Fibroblast of lung (primary cell): ENCODE measurements around the gene PIEZO2.

Experiments
- EZH2 ChIP-seq: IDR thresholded peaks from 2 replicates; pipeline ENCODE4 v1.5.1; 2012; ENCODE audit warnings: low read length, control low read depth, mild to moderate bottlenecking; ENCODE audit errors: missing control alignments
- TF ChIP-seq, protein P1 (sequence below), 2 donors: IDR thresholded peaks in 1 of 2; conservative IDR thresholded peaks in 1 of 2; 1 replicate in 1 of 2; 2 replicates in 1 of 2; pipeline ENCODE4 v1.5.1; 2011 to 2012; ENCODE audit warnings: low read length in 2 of 2, control low read depth in 1 of 2, inconsistent platforms in 1 of 2, low read depth in 1 of 2, mild to moderate bottlenecking in 1 of 2

GRCh38 chr18:10973567-10974203 lies 175.7 kb downstream of the PIEZO2 start:
- TF ChIP-seq, protein P1, sequence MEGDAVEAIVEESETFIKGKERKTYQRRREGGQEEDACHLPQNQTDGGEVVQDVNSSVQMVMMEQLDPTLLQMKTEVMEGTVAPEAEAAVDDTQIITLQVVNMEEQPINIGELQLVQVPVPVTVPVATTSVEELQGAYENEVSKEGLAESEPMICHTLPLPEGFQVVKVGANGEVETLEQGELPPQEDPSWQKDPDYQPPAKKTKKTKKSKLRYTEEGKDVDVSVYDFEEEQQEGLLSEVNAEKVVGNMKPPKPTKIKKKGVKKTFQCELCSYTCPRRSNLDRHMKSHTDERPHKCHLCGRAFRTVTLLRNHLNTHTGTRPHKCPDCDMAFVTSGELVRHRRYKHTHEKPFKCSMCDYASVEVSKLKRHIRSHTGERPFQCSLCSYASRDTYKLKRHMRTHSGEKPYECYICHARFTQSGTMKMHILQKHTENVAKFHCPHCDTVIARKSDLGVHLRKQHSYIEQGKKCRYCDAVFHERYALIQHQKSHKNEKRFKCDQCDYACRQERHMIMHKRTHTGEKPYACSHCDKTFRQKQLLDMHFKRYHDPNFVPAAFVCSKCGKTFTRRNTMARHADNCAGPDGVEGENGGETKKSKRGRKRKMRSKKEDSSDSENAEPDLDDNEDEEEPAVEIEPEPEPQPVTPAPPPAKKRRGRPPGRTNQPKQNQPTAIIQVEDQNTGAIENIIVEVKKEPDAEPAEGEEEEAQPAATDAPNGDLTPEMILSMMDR (conservative IDR thresholded peaks at IDR 0.05 in 1 of 2, IDR thresholded peaks at IDR 0.05 in 1 of 2; ENCODE audit: low read depth in 1 of 2, low read length in 2 of 2) = no peak
- no peak for TF ChIP-seq EZH2
